Peyer's patch (tissue), 4 donors: Measurements from ENCODE around the gene SEMA5B.

ENCODE experiments used
- POLR2A ChIP-seq, 2 donors: fragments of 450-650 bp; IDR thresholded peaks; one replicate each; pipeline ENCODE4 v1.5.1; 2017; ENCODE audit warnings: antibody characterized with exemption in 2 of 2, mild to moderate bottlenecking in 2 of 2, moderate library complexity in 2 of 2
- TF ChIP-seq, protein P1 (sequence below), 6 experiments: fragments of 450-650 bp in 4 of 6; fragments of 200-600 bp in 2 of 6; sonication (generic) in 1 of 6; IDR thresholded peaks; one replicate each; pipeline ENCODE4 v1.5.1; 2017 to 2019; ENCODE audit warnings: antibody characterized with exemption in 6 of 6, mild to moderate bottlenecking in 3 of 6, moderate library complexity in 1 of 6

DNA sequence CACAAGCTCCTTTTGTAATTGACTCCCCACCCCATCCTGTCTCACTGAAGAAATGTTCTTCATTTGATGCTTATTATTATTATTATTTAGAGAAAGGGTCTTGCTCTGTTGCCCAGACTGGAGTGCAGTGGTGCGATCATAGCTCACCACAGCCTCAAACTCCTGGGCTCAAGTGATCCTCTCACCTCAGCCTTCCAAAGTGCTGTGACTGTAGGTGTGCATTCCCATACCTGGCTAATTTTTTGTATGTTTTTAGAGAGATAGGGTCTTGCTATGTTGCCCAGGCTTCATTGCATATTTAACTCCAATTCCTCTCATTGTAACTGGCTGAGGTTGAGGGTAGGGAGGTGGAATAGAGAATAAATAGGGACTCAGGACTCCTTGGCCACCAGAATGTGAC lies 22.3 kb downstream of the SEMA5B start:
- TF ChIP-seq, protein P1, sequence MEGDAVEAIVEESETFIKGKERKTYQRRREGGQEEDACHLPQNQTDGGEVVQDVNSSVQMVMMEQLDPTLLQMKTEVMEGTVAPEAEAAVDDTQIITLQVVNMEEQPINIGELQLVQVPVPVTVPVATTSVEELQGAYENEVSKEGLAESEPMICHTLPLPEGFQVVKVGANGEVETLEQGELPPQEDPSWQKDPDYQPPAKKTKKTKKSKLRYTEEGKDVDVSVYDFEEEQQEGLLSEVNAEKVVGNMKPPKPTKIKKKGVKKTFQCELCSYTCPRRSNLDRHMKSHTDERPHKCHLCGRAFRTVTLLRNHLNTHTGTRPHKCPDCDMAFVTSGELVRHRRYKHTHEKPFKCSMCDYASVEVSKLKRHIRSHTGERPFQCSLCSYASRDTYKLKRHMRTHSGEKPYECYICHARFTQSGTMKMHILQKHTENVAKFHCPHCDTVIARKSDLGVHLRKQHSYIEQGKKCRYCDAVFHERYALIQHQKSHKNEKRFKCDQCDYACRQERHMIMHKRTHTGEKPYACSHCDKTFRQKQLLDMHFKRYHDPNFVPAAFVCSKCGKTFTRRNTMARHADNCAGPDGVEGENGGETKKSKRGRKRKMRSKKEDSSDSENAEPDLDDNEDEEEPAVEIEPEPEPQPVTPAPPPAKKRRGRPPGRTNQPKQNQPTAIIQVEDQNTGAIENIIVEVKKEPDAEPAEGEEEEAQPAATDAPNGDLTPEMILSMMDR (IDR thresholded peaks at IDR 0.05): no peak
- TF ChIP-seq POLR2A (IDR thresholded peaks at IDR 0.05): no peak
